CD1c-positive myeloid dendritic cell (primary cell): ENCODE results near the gene LCE3A.
"Not testable (repeated sequence)": the region's sequence is repeated elsewhere in the genome, so short reads cannot be mapped to it uniquely, and the experiment has no call there.

Experiments used
- DNase-seq: peaks from one replicate; pipeline ENCODE4 v3.0.0-alpha.2; 2016; ENCODE audit errors: extremely low spot score

Gene LCE3A

GRCh38 chr1:152622803-152623202, at the start of gene LCE3A:
Gene LCE3A (minus strand): TSS chr1:152623103. CDS start chr1:152623103, 0 bp downstream.
- peak; percentile 1 for DNase-seq

GRCh38 chr1:152667648-152668047, 44.7 kb upstream of the LCE3A start:
- no peak for DNase-seq

- DNase-seq = not testable (repeated sequence)
These were observed 43.3 kb upstream of the LCE3A start for GRCh38 chr1:152666171-152666570.

- no peak for DNase-seq
These were observed 40.2 kb upstream of the LCE3A start, which contains the start of gene LCE2D for GRCh38 chr1:152663098-152663497. Gene LCE2D (plus strand): TSS chr1:152663380. CDS start chr1:152664106, 726 bp downstream.

- DNase-seq = no peak
These were observed 35.7 kb upstream of the LCE3A start for GRCh38 chr1:152658649-152659048.

- no peak for DNase-seq
These were observed 34.8 kb upstream of the LCE3A start for GRCh38 chr1:152657677-152658076.

- no peak for DNase-seq
These were observed 33.6 kb upstream of the LCE3A start for GRCh38 chr1:152656459-152656858.

- DNase-seq = peak; percentile 59
These were observed 31.2 kb upstream of the LCE3A start for GRCh38 chr1:152654110-152654509.

GRCh38 chr1:152646656-152647055, 23.8 kb upstream of the LCE3A start:
- DNase-seq = no peak

GRCh38 chr1:152645146-152645545, 22.2 kb upstream of the LCE3A start:
- DNase-seq = no peak

- DNase-seq = no peak
These were observed 21.0 kb upstream of the LCE3A start for GRCh38 chr1:152643945-152644344.

GRCh38 chr1:152640351-152640750, 17.4 kb upstream of the LCE3A start:
- no peak for DNase-seq

GRCh38 chr1:152630596-152630995, 7.7 kb upstream of the LCE3A start:
- peak; percentile 0 for DNase-seq

- DNase-seq = no peak
These were observed 3.8 kb upstream of the LCE3A start for GRCh38 chr1:152626744-152627143.

GRCh38 chr1:152623203-152623844, 421 bp upstream of the LCE3A start:
- DNase-seq = peak; percentile 1

GRCh38 chr1:152621993-152622392, 910 bp downstream of the LCE3A start:
- DNase-seq = no peak

- no peak for DNase-seq
These were observed 9.4 kb downstream of the LCE3A start, which contains the start of gene LCE3B for GRCh38 chr1:152613511-152613910. Gene LCE3B (plus strand): TSS chr1:152613811. CDS start chr1:152613811, 0 bp downstream.

GRCh38 chr1:152599934-152600333, 23.0 kb downstream of the LCE3A start, which contains the start of gene LCE3C:
Gene LCE3C (plus strand): TSS chr1:152600234. CDS start chr1:152600732, 498 bp downstream.
- no peak for DNase-seq

- no peak for DNase-seq
These were observed 25.9 kb downstream of the LCE3A start for GRCh38 chr1:152596986-152597385.

- DNase-seq = no peak
These were observed 37.3 kb downstream of the LCE3A start for GRCh38 chr1:152585586-152585985.

GRCh38 chr1:152582647-152583046, 40.3 kb downstream of the LCE3A start:
- DNase-seq = no peak

GRCh38 chr1:152580433-152580832, 42.5 kb downstream of the LCE3A start, which contains the start of gene LCE3D:
Gene LCE3D (minus strand): TSS chr1:152580516. CDS start chr1:152579936, 580 bp downstream.
- no peak for DNase-seq

- DNase-seq = not testable (repeated sequence)
These were observed 43.4 kb downstream of the LCE3A start for GRCh38 chr1:152579526-152579925.

- DNase-seq = no peak
These were observed 45.7 kb downstream of the LCE3A start for GRCh38 chr1:152577168-152577567.
